Large intestine (tissue), 3 donors: ENCODE results near the gene P2RX7. TPM values are rescaled to one million over a fixed set of nuclear protein-coding genes. Genes with fewer than 3 reads are reported as not detected.
"Not testable (repeated sequence)": the region's sequence is repeated elsewhere in the genome, so short reads cannot be mapped to it uniquely, and the experiment has no call there.

ENCODE experiments used
- DNase-seq, 2 donors: peaks; one replicate each; pipeline versions ENCODE4 v3.0.0 to v3.0.0-alpha.2; 2013
- H3K27ac ChIP-seq: one replicate; pipeline ENCODE4 v1.5.1; 2013; ENCODE audit warnings: low read length
- H3K27me3 ChIP-seq: 2 replicates; pipeline ENCODE4 v1.6.1; 2013; ENCODE audit warnings: low read length; ENCODE audit not compliant: control insufficient read depth, insufficient read depth
- H3K36me3 ChIP-seq: 2 replicates; pipeline ENCODE4 v1.6.1; 2013; ENCODE audit warnings: low read length; ENCODE audit not compliant: control insufficient read depth, insufficient read depth
- H3K4me1 ChIP-seq: one replicate; pipeline ENCODE4 v1.6.1; 2013; ENCODE audit warnings: low read length; ENCODE audit not compliant: control insufficient read depth, insufficient read depth
- H3K4me3 ChIP-seq: one replicate; pipeline ENCODE4 v1.5.1; 2013; ENCODE audit warnings: low read length
- H3K9me3 ChIP-seq: one replicate; pipeline ENCODE4 v1.6.1; 2013; ENCODE audit warnings: mild to moderate bottlenecking, low read depth, low read length, moderate library complexity; ENCODE audit not compliant: control insufficient read depth
- WGBS: methylation state at CpG from one replicate; pipeline ENCODE4 v1.1.5; 2013; ENCODE audit warnings: low lambda C conversion rate; ENCODE audit not compliant: insufficient coverage; 5-methylcytosine and 5-hydroxymethylcytosine counted together
- polyA plus RNA-seq: library from polyadenylated mRNA; unstranded; fragments of 120-200 nt; gene quantifications from one replicate; pipeline ENCODE4 v1.2.1, GENCODE V29; 2013

The P2RX7 gene
- polyA plus RNA-seq, 1 donor: 1.3 TPM

DNA sequence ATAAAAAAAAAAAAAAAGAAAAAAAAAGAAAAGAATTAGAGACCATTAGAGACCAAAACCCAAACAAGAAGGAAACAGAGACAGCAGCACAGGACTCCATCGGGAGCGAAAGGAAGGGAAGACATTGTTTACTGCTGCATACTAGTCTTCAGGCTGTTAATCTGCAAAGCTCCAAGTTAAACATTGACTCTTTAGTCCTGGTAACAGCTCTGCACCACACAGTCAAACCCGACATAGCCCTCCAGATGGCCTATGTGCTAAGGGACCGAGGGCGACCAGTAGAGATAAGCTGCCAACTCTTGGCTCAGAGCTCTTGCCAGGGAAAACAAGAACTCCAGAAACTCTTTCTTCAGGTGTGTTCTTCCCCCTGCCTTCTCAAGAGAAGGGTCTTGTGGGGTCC lies 85.1 kb downstream of the P2RX7 start:
- Histone ChIP-seq H3K36me3 (peaks cover 37% of the 10 kb centered on the region), H3K4me3 (no peak overlapping the region), H3K4me1 (peaks cover 55% of the 10 kb centered on the region), H3K27me3 (no peaks in the 10 kb centered on the region), H3K9me3 (no peaks in the 10 kb centered on the region), H3K27ac (peak overlapping the region; percentile 96)
- peak; percentile 77 to 91 for DNase-seq
- no CpG with 5 or more reads among the region's 5 CpGs for WGBS

GRCh38 chr12:121218588-121219352 lies 86.1 kb downstream of the P2RX7 start:
- H3K4me3 ChIP-seq: no peak overlapping the region
- 80% methylated on average over 1 of the region's 18 CpGs for WGBS
- H3K27me3 ChIP-seq: no peaks in the 10 kb centered on the region
- peak overlapping the region; percentile 96 for H3K27ac ChIP-seq
- DNase-seq: peak in 1 of 2 donors; percentile 39
- H3K9me3 ChIP-seq: no peaks in the 10 kb centered on the region
- peaks cover 45% of the 10 kb centered on the region for H3K4me1 ChIP-seq
- H3K36me3 ChIP-seq: peaks cover 37% of the 10 kb centered on the region

- H3K27ac ChIP-seq: peak overlapping the region; percentile 96
- H3K4me1 ChIP-seq: peaks cover 40% of the 10 kb centered on the region
Measured at GRCh38 chr12:121219353-121219986, 86.8 kb downstream of the P2RX7 start.

GRCh38 chr12:121222847-121223246 lies 90.2 kb downstream of the P2RX7 start:
- Histone ChIP-seq H3K4me3 (no peak overlapping the region), H3K9me3 (no peaks in the 10 kb centered on the region), H3K36me3 (peaks cover 45% of the 10 kb centered on the region), H3K27ac (no peak overlapping the region), H3K4me1 (peaks cover 24% of the 10 kb centered on the region), H3K27me3 (no peaks in the 10 kb centered on the region)
- WGBS: no CpG with 5 or more reads among the region's 10 CpGs
- peak in 1 of 2 donors; percentile 0 for DNase-seq

More at GRCh38 chr12:121219353-121219986, 86.8 kb downstream of the P2RX7 start:
- peaks cover 41% of the 10 kb centered on the region for H3K36me3 ChIP-seq
- 100% methylated on average over 1 of the region's 3 CpGs for WGBS
- no peaks in the 10 kb centered on the region for H3K27me3 ChIP-seq
- DNase-seq: peak in 1 of 2 donors; percentile 3
- H3K9me3 ChIP-seq: no peaks in the 10 kb centered on the region
- no peak overlapping the region for H3K4me3 ChIP-seq

- no peak overlapping the region for H3K27ac ChIP-seq
- H3K27me3 ChIP-seq: no peaks in the 10 kb centered on the region
- H3K4me1 ChIP-seq: peaks cover 23% of the 10 kb centered on the region
- peaks cover 45% of the 10 kb centered on the region for H3K36me3 ChIP-seq
- no peak overlapping the region for H3K4me3 ChIP-seq
- DNase-seq: peak in 1 of 2 donors; percentile 27
- H3K9me3 ChIP-seq: no peaks in the 10 kb centered on the region
- no CpG with 5 or more reads among the region's 19 CpGs for WGBS
Measured at GRCh38 chr12:121223292-121224285, 90.9 kb downstream of the P2RX7 start.

DNA sequence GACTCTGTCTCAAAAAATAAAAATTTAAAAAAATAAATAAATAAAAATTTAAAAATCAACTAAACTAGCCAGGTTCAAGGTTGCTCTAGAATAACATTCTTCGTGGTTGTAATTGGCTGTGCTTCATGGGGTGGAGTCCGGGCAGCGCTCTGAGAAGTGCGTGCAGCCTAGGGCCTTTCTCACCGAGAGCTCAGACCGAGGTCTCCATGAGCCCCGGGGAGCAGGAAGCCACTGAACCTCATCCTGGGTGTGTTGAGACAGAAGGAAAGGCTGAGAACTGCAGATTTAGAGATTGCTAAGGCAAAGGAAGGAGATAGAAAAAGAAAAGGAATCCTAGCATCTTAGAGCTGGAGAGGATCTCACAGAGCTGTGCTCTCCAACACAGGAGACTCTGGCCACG lies 91.9 kb downstream of the P2RX7 start:
- Histone ChIP-seq H3K27me3 (no peaks in the 10 kb centered on the region), H3K9me3 (peaks cover 6% of the 10 kb centered on the region), H3K36me3 (peaks cover 47% of the 10 kb centered on the region), H3K4me1 (peaks cover 29% of the 10 kb centered on the region), H3K27ac (no peak overlapping the region), H3K4me3 (no peak overlapping the region)
- no peak for DNase-seq
- WGBS: 100% methylated on average over 1 of the region's 8 CpGs

DNA sequence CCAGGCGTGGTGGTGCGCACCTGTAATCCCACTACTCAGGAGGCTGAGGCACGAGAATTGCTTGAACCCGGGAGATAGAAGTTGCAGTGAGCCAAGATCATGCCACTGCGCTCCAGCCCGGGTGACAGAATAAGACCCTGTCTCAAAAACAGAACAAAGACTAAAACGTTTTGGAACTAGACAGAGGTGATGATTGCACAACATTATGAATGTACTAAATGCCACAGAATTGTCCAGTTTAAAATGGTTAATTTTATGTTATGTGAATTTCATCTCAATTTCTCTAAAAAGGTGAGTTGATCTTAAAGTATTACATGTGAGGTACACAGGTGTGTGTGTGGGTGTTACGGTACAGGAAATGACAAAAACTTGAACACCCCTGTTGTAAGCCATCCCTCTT lies 93.7 kb downstream of the P2RX7 start:
- H3K27me3 ChIP-seq: no peaks in the 10 kb centered on the region
- no CpG with 5 or more reads among the region's 8 CpGs for WGBS
- no peak for DNase-seq
- H3K36me3 ChIP-seq: peaks cover 47% of the 10 kb centered on the region
- H3K4me1 ChIP-seq: peaks cover 42% of the 10 kb centered on the region
- peak overlapping the region; percentile 84 for H3K27ac ChIP-seq
- no peak overlapping the region for H3K4me3 ChIP-seq
- peaks cover 6% of the 10 kb centered on the region for H3K9me3 ChIP-seq

DNA sequence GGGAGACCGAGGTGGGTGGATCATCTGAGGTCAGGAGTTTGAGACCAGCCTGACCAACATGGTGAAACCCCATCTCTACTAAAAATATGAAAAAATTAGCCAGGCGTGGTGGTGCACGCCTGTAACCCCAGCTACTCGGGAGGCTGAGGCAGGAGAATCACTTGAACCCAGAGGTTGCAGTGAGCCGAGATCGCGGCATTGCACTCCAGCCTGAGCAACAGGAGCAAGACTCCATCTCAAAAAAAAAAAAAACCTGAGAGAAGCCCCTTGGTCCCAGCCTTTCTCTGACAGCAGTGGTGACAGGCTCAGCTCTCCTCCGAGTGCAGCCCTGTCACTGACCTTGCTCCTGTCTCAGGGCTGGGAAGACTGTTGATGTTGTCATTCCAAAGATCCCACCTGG lies 94.2 kb downstream of the P2RX7 start:
- DNase-seq, H3K4me3 ChIP-seq, H3K9me3 ChIP-seq, H3K27me3 ChIP-seq: not testable (repeated sequence)
- no CpG with 5 or more reads among the region's 8 CpGs for WGBS
- H3K27ac ChIP-seq: peak overlapping the region; percentile 84
- H3K36me3 ChIP-seq: peaks cover 46% of the 10 kb centered on the region
- H3K4me1 ChIP-seq: peaks cover 42% of the 10 kb centered on the region

GRCh38 chr12:121227294-121227693 lies 94.6 kb downstream of the P2RX7 start:
- no CpG with 5 or more reads among the region's 9 CpGs for WGBS
- Histone ChIP-seq H3K27me3 (no peaks in the 10 kb centered on the region), H3K9me3 (peaks cover 6% of the 10 kb centered on the region), H3K4me3 (no peak overlapping the region), H3K36me3 (peaks cover 47% of the 10 kb centered on the region), H3K27ac (peak overlapping the region; percentile 84), H3K4me1 (peaks cover 42% of the 10 kb centered on the region)
- DNase-seq: peak; percentile 87 to 95
